ENCODE results near the gene RBBP4.

Gene RBBP4

GRCh38 chr1:32609180-32609579 lies 41.8 kb upstream of the RBBP4 start (continued):
- TF ChIP-seq ZNF398 (tag by site-specific recombination; IDR thresholded peaks at IDR 0.05) (no peak), ZNF366 (tag by site-specific recombination; conservative IDR thresholded peaks at IDR 0.05) (no peak), GLI2 (tag by site-specific recombination; IDR thresholded peaks at IDR 0.05; ENCODE audit: borderline replicate concordance, low read depth) (peak; percentile 39; the same call in 1 of the 2 replicates), ZNF449 (tag by site-specific recombination; IDR thresholded peaks at IDR 0.05) (no peak), ZNF157 (tag by site-specific recombination; IDR thresholded peaks at IDR 0.05) (no peak), SCRT1 (tag by site-specific recombination; IDR thresholded peaks at IDR 0.05; ENCODE audit: borderline replicate concordance) (no peak), ZNF155 (tag by site-specific recombination; IDR thresholded peaks at IDR 0.05) (no peak), ZBTB48 (tag by site-specific recombination; IDR thresholded peaks at IDR 0.05) (no peak), ZNF2 (tag by site-specific recombination; IDR thresholded peaks at IDR 0.05) (no peak), ZNF473 (tag by site-specific recombination; IDR thresholded peaks at IDR 0.05) (no peak), ZEB2 (tag by site-specific recombination; IDR thresholded peaks at IDR 0.05) (no peak), ZNF596 (tag by site-specific recombination; IDR thresholded peaks at IDR 0.05) (no peak), ZNF239 (tag by site-specific recombination; IDR thresholded peaks at IDR 0.05) (no peak), ZBTB8A (tag by site-specific recombination; IDR thresholded peaks at IDR 0.05) (peak; percentile 86), ZNF544 (tag by site-specific recombination; IDR thresholded peaks at IDR 0.05) (no peak), ZNF629 (tag by site-specific recombination; IDR thresholded peaks at IDR 0.05) (peak; percentile 72; the same call in 1 of the 2 replicates), ZNF274 (IDR thresholded peaks at IDR 0.05; ENCODE audit: low read length) (no peak), ZNF274 (tag by site-specific recombination; IDR thresholded peaks at IDR 0.05; ENCODE audit: borderline replicate concordance) (no peak), ZNF24 (tag by site-specific recombination; IDR thresholded peaks at IDR 0.05) (no peak), ZNF423 (tag by site-specific recombination; IDR thresholded peaks at IDR 0.05) (no peak), ZNF404 (tag by site-specific recombination; IDR thresholded peaks at IDR 0.05) (0 out of 2 replicates have a peak, but pooled peaks have one; percentile 58), BCL11A (tag by site-specific recombination; IDR thresholded peaks at IDR 0.05; ENCODE audit: low read depth) (no peak; the same call in 1 of the 2 replicates), ZFP37 (tag by site-specific recombination; IDR thresholded peaks at IDR 0.05) (peak; percentile 81), OSR2 (tag by site-specific recombination; IDR thresholded peaks at IDR 0.05) (no peak), ZBTB20 (tag by site-specific recombination; IDR thresholded peaks at IDR 0.05) (no peak), ZNF624 (tag by site-specific recombination; IDR thresholded peaks at IDR 0.05) (no peak), ZBTB49 (tag by site-specific recombination; IDR thresholded peaks at IDR 0.05; ENCODE audit: low read depth) (no peak), ZBTB1 (tag by site-specific recombination; IDR thresholded peaks at IDR 0.05) (peak; percentile 69; the same call in 1 of the 2 replicates), ZNF510 (tag by site-specific recombination; IDR thresholded peaks at IDR 0.05; ENCODE audit: insufficient replicate concordance) (peak; percentile 91)
- TF ChIP-seq, protein P1, sequence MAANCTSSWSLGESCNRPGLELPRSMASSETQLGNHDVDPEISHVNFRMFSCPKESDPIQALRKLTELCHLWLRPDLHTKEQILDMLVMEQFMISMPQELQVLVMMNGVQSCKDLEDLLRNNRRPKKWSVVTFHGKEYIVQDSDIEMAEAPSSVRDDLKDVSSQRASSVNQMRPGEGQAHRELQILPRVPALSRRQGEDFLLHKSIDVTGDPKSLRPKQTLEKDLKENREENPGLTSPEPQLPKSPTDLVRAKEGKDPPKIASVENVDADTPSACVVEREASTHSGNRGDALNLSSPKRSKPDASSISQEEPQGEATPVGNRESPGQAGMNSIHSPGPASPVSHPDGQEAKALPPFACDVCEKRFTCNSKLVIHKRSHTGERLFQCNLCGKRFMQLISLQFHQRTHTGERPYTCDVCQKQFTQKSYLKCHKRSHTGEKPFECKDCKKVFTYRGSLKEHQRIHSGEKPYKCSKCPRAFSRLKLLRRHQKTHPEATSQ (tag by site-specific recombination; IDR thresholded peaks at IDR 0.05) = no peak
- TF ChIP-seq, protein P2, sequence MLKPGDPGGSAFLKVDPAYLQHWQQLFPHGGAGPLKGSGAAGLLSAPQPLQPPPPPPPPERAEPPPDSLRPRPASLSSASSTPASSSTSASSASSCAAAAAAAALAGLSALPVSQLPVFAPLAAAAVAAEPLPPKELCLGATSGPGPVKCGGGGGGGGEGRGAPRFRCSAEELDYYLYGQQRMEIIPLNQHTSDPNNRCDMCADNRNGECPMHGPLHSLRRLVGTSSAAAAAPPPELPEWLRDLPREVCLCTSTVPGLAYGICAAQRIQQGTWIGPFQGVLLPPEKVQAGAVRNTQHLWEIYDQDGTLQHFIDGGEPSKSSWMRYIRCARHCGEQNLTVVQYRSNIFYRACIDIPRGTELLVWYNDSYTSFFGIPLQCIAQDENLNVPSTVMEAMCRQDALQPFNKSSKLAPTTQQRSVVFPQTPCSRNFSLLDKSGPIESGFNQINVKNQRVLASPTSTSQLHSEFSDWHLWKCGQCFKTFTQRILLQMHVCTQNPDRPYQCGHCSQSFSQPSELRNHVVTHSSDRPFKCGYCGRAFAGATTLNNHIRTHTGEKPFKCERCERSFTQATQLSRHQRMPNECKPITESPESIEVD (tag by site-specific recombination; IDR thresholded peaks at IDR 0.05) = no peak
- TF ChIP-seq, protein P3, sequence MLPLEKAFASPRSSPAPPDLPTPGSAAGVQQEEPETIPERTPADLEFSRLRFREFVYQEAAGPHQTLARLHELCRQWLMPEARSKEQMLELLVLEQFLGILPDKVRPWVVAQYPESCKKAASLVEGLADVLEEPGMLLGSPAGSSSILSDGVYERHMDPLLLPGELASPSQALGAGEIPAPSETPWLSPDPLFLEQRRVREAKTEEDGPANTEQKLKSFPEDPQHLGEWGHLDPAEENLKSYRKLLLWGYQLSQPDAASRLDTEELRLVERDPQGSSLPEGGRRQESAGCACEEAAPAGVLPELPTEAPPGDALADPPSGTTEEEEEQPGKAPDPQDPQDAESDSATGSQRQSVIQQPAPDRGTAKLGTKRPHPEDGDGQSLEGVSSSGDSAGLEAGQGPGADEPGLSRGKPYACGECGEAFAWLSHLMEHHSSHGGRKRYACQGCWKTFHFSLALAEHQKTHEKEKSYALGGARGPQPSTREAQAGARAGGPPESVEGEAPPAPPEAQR (tag by site-specific recombination; IDR thresholded peaks at IDR 0.05) = no peak

Measured in HEK293 (cell line).